Type B pancreatic cell (in vitro differentiated cells): Measurements from ENCODE around the gene FAM83F. TPM values are rescaled to one million over a fixed set of nuclear protein-coding genes. Genes with fewer than 3 reads are reported as not detected.

ENCODE experiments used
- DNase-seq: peaks from one replicate; pipeline ENCODE4 v3.0.0; 2021; ENCODE audit warnings: mixed read lengths; ENCODE audit not compliant: unreplicated experiment; ENCODE audit errors: extremely low spot score
- H3K27ac Mint-ChIP-seq: 2 replicates; pipeline ENCODE4 v1.8.0; 2021; ENCODE audit warnings: mild to moderate bottlenecking, mixed read lengths
- H3K27me3 Mint-ChIP-seq: 2 replicates; pipeline ENCODE4 v1.8.0; 2021; ENCODE audit warnings: mixed read lengths
- H3K36me3 Mint-ChIP-seq: 2 replicates; pipeline ENCODE4 v1.8.0; 2021; ENCODE audit warnings: mixed read lengths
- H3K4me1 Mint-ChIP-seq: one replicate; pipeline ENCODE4 v1.8.0; 2021; ENCODE audit warnings: mixed read lengths; ENCODE audit not compliant: unreplicated experiment
- H3K4me3 Mint-ChIP-seq: 2 replicates; pipeline ENCODE4 v1.8.0; 2021; ENCODE audit warnings: mild to moderate bottlenecking, mixed read lengths
- H3K9me3 Mint-ChIP-seq: 2 replicates; pipeline ENCODE4 v1.8.0; 2021; ENCODE audit warnings: mixed read lengths
- CTCF ChIP-seq: fragments of 200-600 bp; sonication (generic); conservative IDR thresholded peaks from 2 replicates; pipeline ENCODE4 v1.5.0; 2021; ENCODE audit warnings: antibody characterized with exemption, mild to moderate bottlenecking
- total RNA-seq: library from RNA; stranded (reverse); gene quantifications from 2 replicates; pipeline ENCODE4 v1.2.1, GENCODE V29; 2021; ENCODE audit warnings: low replicate concordance

The FAM83F gene
- total RNA-seq, 1 donor from 2014 or later: 12.4 TPM

- peaks cover 37% of the 10 kb centered on the region for H3K27me3 Mint-ChIP-seq
- no peak for TF ChIP-seq CTCF
These were observed 15.7 kb upstream of the FAM83F start for GRCh38 chr22:39979048-39979447.

GRCh38 chr22:39979458-39979857 is 15.3 kb upstream of the FAM83F start:
- Mint-ChIP-seq H3K4me1 (peaks cover 4% of the 10 kb centered on the region), H3K4me3 (no peak overlapping the region), H3K9me3 (no peaks in the 10 kb centered on the region), H3K27ac (no peak overlapping the region), H3K36me3 (no peaks in the 10 kb centered on the region), H3K27me3 (peaks cover 37% of the 10 kb centered on the region)
- DNase-seq: no peak
- no peak for TF ChIP-seq CTCF

More at GRCh38 chr22:39979048-39979447, 15.7 kb upstream of the FAM83F start:
- H3K4me3 Mint-ChIP-seq: no peak overlapping the region
- peaks cover 4% of the 10 kb centered on the region for H3K4me1 Mint-ChIP-seq
- no peaks in the 10 kb centered on the region for H3K9me3 Mint-ChIP-seq
- no peak overlapping the region for H3K27ac Mint-ChIP-seq
- no peak for DNase-seq
- H3K36me3 Mint-ChIP-seq: no peaks in the 10 kb centered on the region

GRCh38 chr22:39980596-39980995 is 14.2 kb upstream of the FAM83F start:
- TF ChIP-seq CTCF: no peak
- H3K4me1 Mint-ChIP-seq: peaks cover 4% of the 10 kb centered on the region
- H3K27me3 Mint-ChIP-seq: peaks cover 27% of the 10 kb centered on the region
- H3K4me3 Mint-ChIP-seq: no peak overlapping the region
- no peaks in the 10 kb centered on the region for H3K9me3 Mint-ChIP-seq
- no peak for DNase-seq
- H3K27ac Mint-ChIP-seq: no peak overlapping the region
- no peaks in the 10 kb centered on the region for H3K36me3 Mint-ChIP-seq

- Mint-ChIP-seq H3K4me1 (peaks cover 4% of the 10 kb centered on the region), H3K9me3 (no peaks in the 10 kb centered on the region), H3K36me3 (no peaks in the 10 kb centered on the region), H3K4me3 (no peak overlapping the region), H3K27me3 (peaks cover 15% of the 10 kb centered on the region), H3K27ac (peak overlapping the region; percentile 68)
- no peak for TF ChIP-seq CTCF
- no peak for DNase-seq
These were observed 11.4 kb upstream of the FAM83F start for GRCh38 chr22:39983346-39983745.

- H3K4me1 Mint-ChIP-seq: peaks cover 4% of the 10 kb centered on the region
- TF ChIP-seq CTCF: no peak
- no peak overlapping the region for H3K4me3 Mint-ChIP-seq
- peaks cover 19% of the 10 kb centered on the region for H3K27me3 Mint-ChIP-seq
- no peak for DNase-seq
- H3K9me3 Mint-ChIP-seq: no peaks in the 10 kb centered on the region
- no peaks in the 10 kb centered on the region for H3K36me3 Mint-ChIP-seq
- H3K27ac Mint-ChIP-seq: peak overlapping the region; percentile 68
These were observed 10.7 kb upstream of the FAM83F start for GRCh38 chr22:39984006-39984405.

- Mint-ChIP-seq H3K27ac (peak overlapping the region; percentile 86), H3K4me3 (no peak overlapping the region), H3K27me3 (peaks cover 25% of the 10 kb centered on the region), H3K36me3 (no peaks in the 10 kb centered on the region), H3K4me1 (peaks cover 8% of the 10 kb centered on the region), H3K9me3 (no peaks in the 10 kb centered on the region)
- no peak for TF ChIP-seq CTCF
- DNase-seq: no peak
These were observed 10.0 kb upstream of the FAM83F start for GRCh38 chr22:39984746-39985145.
